Mucosa of descending colon (tissue), 3 donors: ENCODE results near the gene CCL11. TPM values are rescaled to one million over a fixed set of nuclear protein-coding genes. Genes with fewer than 3 reads are reported as not detected.

Experiments
- ATAC-seq: fragments of 200-7000 bp; cut with Tn5 transposase; one replicate; pipeline ENCODE4 v1.9.1; 2020; ENCODE audit warnings: mild to moderate bottlenecking, moderate library complexity
- DNase-seq, 3 donors: peaks; one replicate each; pipeline ENCODE4 v3.0.0-alpha.2; 2020
- H3K36me3 ChIP-seq: fragments of 200-600 bp; one replicate; pipeline ENCODE4 v1.8.0; 2021; ENCODE audit warnings: low read depth, mild to moderate bottlenecking
- H3K4me1 ChIP-seq: fragments of 200-600 bp; one replicate; pipeline ENCODE4 v1.8.0; 2021; ENCODE audit warnings: low read depth, mild to moderate bottlenecking
- H3K4me3 ChIP-seq: fragments of 200-600 bp; one replicate; pipeline ENCODE4 v1.8.0; 2021; ENCODE audit warnings: mild to moderate bottlenecking
- H3K9me3 ChIP-seq: fragments of 200-600 bp; one replicate; pipeline ENCODE4 v1.8.0; 2021; ENCODE audit warnings: mild to moderate bottlenecking
- CTCF ChIP-seq: fragments of 200-600 bp; IDR thresholded peaks from one replicate; pipeline ENCODE4 v1.8.0; 2022; ENCODE audit warnings: antibody characterized with exemption, mild to moderate bottlenecking
- intact Hi-C, 2 donors: fragments of 100-400 bp; cut with DNase I in 1 of 2; cut with micrococcal nuclease in 1 of 2; formaldehyde crosslinking; loops; one replicate each; pipeline versions ENCODE4 v1.11.0 to v1.11.1; 2022; cut with DNase I, micrococcal nuclease
- total RNA-seq, 3 donors: library from RNA; stranded (reverse); fragmentation: NEBNext Ultra II Directional in 2 of 3; extraction: Animal tissue kit (Norgen Biotek cat#: 25700) in 2 of 3; gene quantifications; one replicate each; pipeline versions ENCODE4 v1.2.1 to v1.2.4, GENCODE V29; 2021 to 2023
- donor health status: DM: no; HTN: no; CAD: no; lungs with moderate emphysema.
- donor health status: DM: no; HTN: no; CAD: no.
- donor health status: DM: no; HTN: yes; CAD: no.

CCL11 gene
- total RNA-seq, 3 donors from 2014 or later = 0.72 to 22.3 (median 3.6) TPM

GRCh38 chr17:34303606-34304005, 18.1 kb downstream of the CCL11 start:
- DNase-seq (no peak), ATAC-seq (no peak)
- Histone ChIP-seq H3K4me1 (no peaks in the 10 kb centered on the region), H3K9me3 (no peaks in the 10 kb centered on the region), H3K4me3 (no peak overlapping the region), H3K36me3 (no peaks in the 10 kb centered on the region)
- intact Hi-C loops = loop anchor here (10.0 kb wide), 1 partner anchor 99 kb away; no protein-coding TSS in a partner anchor
- no peak for TF ChIP-seq CTCF

- DNase-seq = no peak
- Histone ChIP-seq H3K4me1 (no peaks in the 10 kb centered on the region), H3K4me3 (no peak overlapping the region), H3K36me3 (no peaks in the 10 kb centered on the region), H3K9me3 (no peaks in the 10 kb centered on the region)
- ATAC-seq = no peak
- intact Hi-C loops = loop anchor here (10.0 kb wide), 1 partner anchor 100 kb away; no protein-coding TSS in a partner anchor
- TF ChIP-seq CTCF = no peak
Observed at GRCh38 chr17:34305061-34305460, 19.5 kb downstream of the CCL11 start.

- Histone ChIP-seq H3K36me3 (no peaks in the 10 kb centered on the region), H3K4me3 (no peak overlapping the region), H3K4me1 (no peaks in the 10 kb centered on the region), H3K9me3 (no peaks in the 10 kb centered on the region)
- no peak for DNase-seq
- no peak for ATAC-seq
- TF ChIP-seq CTCF = no peak
- intact Hi-C loops = loop anchor here (10.0 kb wide), 1 partner anchor 101 kb away; no protein-coding TSS in a partner anchor
Observed at GRCh38 chr17:34305606-34306005, 20.1 kb downstream of the CCL11 start.

GRCh38 chr17:34306466-34306865, 20.9 kb downstream of the CCL11 start:
- ATAC-seq (peak; percentile 35), DNase-seq (no peak)
- Histone ChIP-seq H3K9me3 (no peaks in the 10 kb centered on the region), H3K4me3 (no peak overlapping the region), H3K36me3 (no peaks in the 10 kb centered on the region), H3K4me1 (no peaks in the 10 kb centered on the region)
- intact Hi-C loops = loop anchor here (10.0 kb wide), 1 partner anchor 102 kb away; no protein-coding TSS in a partner anchor
- TF ChIP-seq CTCF = no peak

DNA sequence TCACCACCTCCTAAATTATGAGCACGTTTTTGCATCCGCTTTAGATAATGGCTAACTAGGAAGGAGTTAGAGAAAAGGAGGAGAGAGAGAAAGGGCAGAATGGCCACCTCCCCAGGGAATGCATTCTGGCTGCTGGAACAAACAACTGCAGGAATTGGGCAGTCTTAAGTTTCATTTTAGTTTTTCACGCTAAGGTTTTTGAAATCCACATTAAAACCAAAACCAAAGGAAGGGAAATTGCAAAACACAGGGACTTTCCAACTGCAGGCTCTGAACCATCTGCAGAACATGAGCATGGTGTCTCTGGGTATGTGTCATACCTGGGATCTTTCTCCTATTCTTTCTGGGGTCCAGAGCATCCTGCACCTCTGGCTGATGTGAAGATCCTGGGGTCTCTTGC, 21.6 kb downstream of the CCL11 start:
- H3K4me1 ChIP-seq = no peaks in the 10 kb centered on the region
- H3K4me3 ChIP-seq = no peak overlapping the region
- H3K36me3 ChIP-seq = no peaks in the 10 kb centered on the region
- no peak for TF ChIP-seq CTCF
- DNase-seq (no peak), ATAC-seq (no peak)
- H3K9me3 ChIP-seq = no peaks in the 10 kb centered on the region
- intact Hi-C loops = loop anchor here (10.0 kb wide), 1 partner anchor 102 kb away; no protein-coding TSS in a partner anchor

DNA sequence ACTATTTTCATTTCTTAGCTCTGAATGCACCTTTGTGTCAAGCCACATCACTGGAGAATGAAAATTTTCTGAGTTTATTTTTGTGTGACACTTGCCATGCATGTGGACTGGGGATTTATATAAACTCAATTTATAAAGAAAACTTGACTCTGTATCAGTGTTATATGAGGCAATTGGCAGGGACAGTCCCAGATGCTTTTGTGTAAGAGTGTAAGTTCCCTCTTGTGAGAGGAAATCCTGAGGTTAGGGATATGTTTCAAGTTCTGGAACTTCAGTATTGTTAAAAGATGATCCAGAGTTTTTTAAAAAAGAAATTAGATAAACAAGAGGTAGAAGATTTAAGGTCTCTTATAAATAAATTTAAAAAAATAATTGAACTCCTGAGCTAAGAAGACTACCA, 22.8 kb downstream of the CCL11 start:
- TF ChIP-seq CTCF = no peak
- Histone ChIP-seq H3K36me3 (no peaks in the 10 kb centered on the region), H3K9me3 (no peaks in the 10 kb centered on the region), H3K4me3 (no peak overlapping the region), H3K4me1 (no peaks in the 10 kb centered on the region)
- ATAC-seq (no peak), DNase-seq (no peak)
- intact Hi-C loops = loop anchor here (10.0 kb wide), 1 partner anchor 104 kb away; no protein-coding TSS in a partner anchor
